Measurements from ENCODE around the gene PAXIP1. TPM values are rescaled to one million over a fixed set of nuclear protein-coding genes. Genes with fewer than 3 reads are reported as not detected.

The PAXIP1 gene
- total RNA-seq, 2 experiments from 2014 or later = 6.4 to 6.7 TPM

DNA sequence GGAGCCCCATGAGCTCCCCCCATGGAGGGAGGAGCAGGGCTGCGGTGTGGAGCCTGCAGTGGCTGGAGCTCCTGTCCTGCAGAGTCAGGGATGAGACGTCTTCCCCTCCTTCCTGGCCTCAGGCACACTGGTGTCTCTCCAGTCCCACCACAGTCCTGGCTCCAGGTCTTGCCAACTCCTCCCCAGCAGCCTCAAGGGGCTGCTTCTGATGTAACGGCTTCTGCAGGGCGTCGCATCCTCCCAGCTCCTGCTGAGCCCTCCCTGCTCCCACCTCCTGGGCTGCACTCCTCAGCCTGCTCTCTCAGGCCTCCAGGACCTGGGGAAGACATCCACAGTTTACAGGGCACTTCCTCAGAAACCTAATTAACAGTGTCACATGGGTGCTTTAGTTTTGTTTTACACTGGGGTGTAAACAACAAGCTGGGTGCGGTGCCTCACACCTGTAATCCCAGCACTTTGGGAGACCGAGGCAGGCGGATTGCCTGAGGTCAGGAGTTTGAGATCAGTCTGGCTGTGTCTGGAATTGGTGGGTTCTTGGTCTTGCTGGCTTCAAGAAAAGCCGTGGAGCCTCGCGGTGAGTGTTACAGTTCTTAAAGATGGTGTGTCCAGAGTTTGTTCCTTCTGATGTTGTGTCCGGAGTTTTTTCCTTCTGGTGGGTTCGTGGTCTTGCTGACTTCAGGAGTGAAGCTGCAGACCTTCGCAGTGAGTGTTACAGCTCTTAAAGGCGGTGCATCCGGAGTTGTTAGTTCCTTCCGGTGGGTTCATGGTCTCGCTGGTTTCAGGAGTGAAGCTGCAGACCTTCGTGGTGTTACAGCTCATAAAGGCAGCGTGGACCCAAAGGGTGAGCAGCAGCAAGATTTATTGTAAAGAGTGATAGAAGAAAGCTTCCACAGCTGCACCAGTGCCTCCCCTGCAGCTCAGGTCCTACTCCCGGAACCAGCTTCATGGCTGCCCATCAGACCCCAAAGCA is 95.0 kb downstream of the PAXIP1 start:
- Histone ChIP-seq H3K27me3 (ENCODE audit: control insufficient read depth in 1 of 2, insufficient read depth in 2 of 2, low read length in 2 of 2) (no peaks in the 10 kb centered on the region), H3K36me3 (ENCODE audit: insufficient read depth, low read length) (no peaks in the 10 kb centered on the region), H3K9me3 (ENCODE audit: control insufficient read depth in 1 of 2, insufficient read depth in 1 of 2, low read length in 2 of 2) (peaks cover 0 to 12% of the 10 kb centered on the region in 2 experiments), H3K4me3 (ENCODE audit: low read length) (no peak overlapping the region), H3K4me1 (ENCODE audit: insufficient read depth, low read length) (no peaks in the 10 kb centered on the region), H3K27ac (ENCODE audit: low read depth in 1 of 2, low read length in 2 of 2) (no peak overlapping the region)
- ATAC-seq (ENCODE audit: poor library complexity) = no peak
- H3K27me3 Mint-ChIP-seq = peaks cover 21% of the 10 kb centered on the region
- no peaks in the 10 kb centered on the region for H3K36me3 Mint-ChIP-seq (ENCODE audit: low read depth)
- TF ChIP-seq, protein P1, sequence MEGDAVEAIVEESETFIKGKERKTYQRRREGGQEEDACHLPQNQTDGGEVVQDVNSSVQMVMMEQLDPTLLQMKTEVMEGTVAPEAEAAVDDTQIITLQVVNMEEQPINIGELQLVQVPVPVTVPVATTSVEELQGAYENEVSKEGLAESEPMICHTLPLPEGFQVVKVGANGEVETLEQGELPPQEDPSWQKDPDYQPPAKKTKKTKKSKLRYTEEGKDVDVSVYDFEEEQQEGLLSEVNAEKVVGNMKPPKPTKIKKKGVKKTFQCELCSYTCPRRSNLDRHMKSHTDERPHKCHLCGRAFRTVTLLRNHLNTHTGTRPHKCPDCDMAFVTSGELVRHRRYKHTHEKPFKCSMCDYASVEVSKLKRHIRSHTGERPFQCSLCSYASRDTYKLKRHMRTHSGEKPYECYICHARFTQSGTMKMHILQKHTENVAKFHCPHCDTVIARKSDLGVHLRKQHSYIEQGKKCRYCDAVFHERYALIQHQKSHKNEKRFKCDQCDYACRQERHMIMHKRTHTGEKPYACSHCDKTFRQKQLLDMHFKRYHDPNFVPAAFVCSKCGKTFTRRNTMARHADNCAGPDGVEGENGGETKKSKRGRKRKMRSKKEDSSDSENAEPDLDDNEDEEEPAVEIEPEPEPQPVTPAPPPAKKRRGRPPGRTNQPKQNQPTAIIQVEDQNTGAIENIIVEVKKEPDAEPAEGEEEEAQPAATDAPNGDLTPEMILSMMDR (IDR thresholded peaks at IDR 0.05) = no peak
- intact Hi-C loops (cut with DNase I, micrococcal nuclease) = no loop called here
- POLR2A ChIA-PET = no interaction called here
- no peak overlapping the region for H3K27ac Mint-ChIP-seq
- H3K9me3 Mint-ChIP-seq = no peaks in the 10 kb centered on the region
- no peak overlapping the region for H3K4me3 Mint-ChIP-seq
- no peaks in the 10 kb centered on the region for H3K4me1 Mint-ChIP-seq (ENCODE audit: low read depth)
- CTCF ChIA-PET = no interaction called here
- DNase-seq = no peak

GRCh38 chr7:154906736-154907355 is 96.1 kb downstream of the PAXIP1 start:
- Mint-ChIP-seq H3K27me3 (peaks cover 21% of the 10 kb centered on the region), H3K9me3 (no peaks in the 10 kb centered on the region), H3K36me3 (ENCODE audit: low read depth) (no peaks in the 10 kb centered on the region), H3K4me3 (no peak overlapping the region), H3K4me1 (ENCODE audit: low read depth) (no peaks in the 10 kb centered on the region), H3K27ac (no peak overlapping the region)
- H3K27ac ChIP-seq (ENCODE audit: low read depth in 1 of 2, low read length in 2 of 2) = no peak overlapping the region
- H3K36me3 ChIP-seq (ENCODE audit: insufficient read depth, low read length) = no peaks in the 10 kb centered on the region
- no peaks in the 10 kb centered on the region for H3K4me1 ChIP-seq (ENCODE audit: insufficient read depth, low read length)
- DNase-seq (no peak), ATAC-seq (ENCODE audit: poor library complexity) (no peak)
- intact Hi-C loops (cut with DNase I, micrococcal nuclease) = no loop called here
- TF ChIP-seq, protein P1 (IDR thresholded peaks at IDR 0.05) = no peak
- no peaks in the 10 kb centered on the region for H3K27me3 ChIP-seq (ENCODE audit: control insufficient read depth in 1 of 2, insufficient read depth in 2 of 2, low read length in 2 of 2)
- H3K9me3 ChIP-seq (ENCODE audit: control insufficient read depth in 1 of 2, insufficient read depth in 1 of 2, low read length in 2 of 2) = peaks cover 0 to 12% of the 10 kb centered on the region in 2 experiments
- ChIA-PET CTCF (no interaction called here), POLR2A (no interaction called here)
- H3K4me3 ChIP-seq (ENCODE audit: low read length) = no peak overlapping the region

GRCh38 chr7:154906201-154906600 is 96.7 kb downstream of the PAXIP1 start:
- H3K9me3 Mint-ChIP-seq = no peaks in the 10 kb centered on the region
- no peak overlapping the region for H3K4me3 ChIP-seq (ENCODE audit: low read length)
- no peak overlapping the region for H3K27ac Mint-ChIP-seq
- H3K36me3 ChIP-seq (ENCODE audit: insufficient read depth, low read length) = no peaks in the 10 kb centered on the region
- no peak overlapping the region for H3K4me3 Mint-ChIP-seq
- H3K27me3 ChIP-seq (ENCODE audit: control insufficient read depth in 1 of 2, insufficient read depth in 2 of 2, low read length in 2 of 2) = no peaks in the 10 kb centered on the region
- H3K27me3 Mint-ChIP-seq = peaks cover 21% of the 10 kb centered on the region
- ChIA-PET CTCF (no interaction called here), POLR2A (no interaction called here)
- no peaks in the 10 kb centered on the region for H3K36me3 Mint-ChIP-seq (ENCODE audit: low read depth)
- H3K27ac ChIP-seq (ENCODE audit: low read depth in 1 of 2, low read length in 2 of 2) = no peak overlapping the region
- H3K4me1 ChIP-seq (ENCODE audit: insufficient read depth, low read length) = no peaks in the 10 kb centered on the region
- peaks cover 0 to 10% of the 10 kb centered on the region in 2 experiments for H3K9me3 ChIP-seq (ENCODE audit: control insufficient read depth in 1 of 2, insufficient read depth in 1 of 2, low read length in 2 of 2)
- no peak for DNase-seq
- no peak for ATAC-seq (ENCODE audit: poor library complexity)
- intact Hi-C loops (cut with DNase I, micrococcal nuclease) = no loop called here
- H3K4me1 Mint-ChIP-seq (ENCODE audit: low read depth) = no peaks in the 10 kb centered on the region
- TF ChIP-seq, protein P1 (IDR thresholded peaks at IDR 0.05) = no peak
